Activated CD8-positive, alpha-beta memory T cell treated with anti-CD3 and anti-CD28 coated beads for 4 hours (primary cell): ENCODE measurements around the gene CMC2.

ENCODE experiments used
- DNase-seq, 2 donors: peaks; one replicate each; pipeline ENCODE4 v3.0.0-alpha.2; 2020; ENCODE audit warnings: low read depth in 2 of 2

Gene CMC2

GRCh38 chr16:81003064-81003463, 3.6 kb downstream of the CMC2 start:
- DNase-seq: no peak

DNA sequence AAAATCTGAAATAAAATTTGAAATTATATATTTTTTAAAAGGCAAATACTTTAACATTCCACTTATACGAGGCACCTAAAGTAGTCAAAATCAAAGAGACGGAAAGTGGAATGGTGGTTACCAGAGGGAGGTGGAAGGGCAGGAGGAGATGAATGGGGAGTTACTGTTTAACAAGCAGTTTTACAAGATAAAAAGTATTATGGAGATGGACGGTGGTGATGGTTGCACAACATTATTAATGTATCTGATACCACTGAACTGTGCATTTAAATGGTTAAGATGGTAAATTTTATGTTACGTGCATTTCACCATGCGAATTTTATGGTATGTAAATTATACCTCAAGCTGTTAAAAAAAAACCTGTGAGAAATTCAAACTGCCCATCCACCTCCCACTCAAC, 5.4 kb downstream of the CMC2 start:
- DNase-seq: no peak

DNA sequence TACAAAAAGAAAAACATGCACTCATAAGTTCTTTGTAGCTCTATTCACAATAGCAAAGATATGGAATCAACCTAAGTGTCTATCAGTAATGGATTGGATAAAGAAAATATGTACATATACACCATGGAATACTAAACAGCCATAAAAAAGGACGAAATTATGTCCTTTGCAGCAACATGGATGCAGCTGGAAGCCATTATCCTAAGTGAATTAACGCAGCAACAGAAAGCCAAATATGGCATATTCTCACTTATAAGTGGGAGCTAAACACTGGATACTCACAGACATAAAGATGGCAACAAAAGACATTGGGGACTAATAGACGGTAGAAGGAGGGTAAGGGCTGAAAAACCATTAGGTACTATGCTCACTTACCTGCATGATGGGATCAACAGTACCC, 5.8 kb downstream of the CMC2 start:
- no peak for DNase-seq

GRCh38 chr16:80997964-80998620, 8.6 kb downstream of the CMC2 start:
- no peak for DNase-seq

DNA sequence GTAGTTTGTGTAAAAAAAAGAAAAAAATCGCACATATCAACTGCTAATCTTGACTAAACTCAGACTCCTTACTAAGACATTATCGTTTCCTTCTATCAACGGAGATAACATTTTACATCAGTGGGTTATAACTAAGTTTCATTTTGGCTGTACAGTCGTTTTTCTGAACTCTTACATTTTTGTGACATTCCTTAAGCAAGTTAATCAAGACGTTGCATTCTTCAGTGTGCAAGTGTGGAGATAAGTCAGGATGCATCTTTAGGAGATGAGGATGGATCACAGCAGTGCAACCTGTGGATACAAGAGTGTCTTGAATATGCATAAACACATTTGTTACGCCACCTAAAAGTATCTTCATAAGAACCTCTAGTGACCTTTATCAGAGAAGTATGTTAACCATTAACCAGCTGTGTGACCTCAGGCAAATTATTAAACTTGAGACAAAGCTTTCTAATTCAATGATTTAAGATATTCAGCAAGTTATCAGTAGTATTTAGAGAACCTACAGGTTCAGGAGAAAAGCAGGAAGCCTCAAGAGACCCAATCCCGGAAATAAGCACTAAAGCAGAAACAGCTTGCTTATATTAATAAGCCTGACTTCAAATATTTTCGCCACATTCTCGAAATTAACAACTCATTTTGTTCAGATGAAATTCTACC, 9.4 kb downstream of the CMC2 start:
- DNase-seq: no peak

GRCh38 chr16:80996688-80997138, 10.0 kb downstream of the CMC2 start:
- no peak for DNase-seq

DNA sequence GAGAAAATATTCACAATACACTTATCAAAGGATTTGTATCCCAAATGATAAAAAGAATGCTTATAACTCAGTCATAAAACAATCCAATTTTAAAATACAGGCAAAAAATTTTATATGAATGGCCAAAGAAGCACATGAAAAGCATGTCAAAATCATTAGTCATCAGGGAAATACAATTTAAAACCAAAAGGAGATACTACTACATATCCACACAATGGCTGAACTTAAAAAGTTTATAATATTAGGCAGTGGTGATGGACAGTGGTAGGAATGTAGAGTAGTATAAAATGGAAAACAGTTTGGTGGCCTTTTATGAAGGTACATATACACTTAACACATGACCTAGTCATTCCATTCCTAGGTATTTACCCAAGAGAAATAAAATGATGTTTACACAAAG, 12.2 kb downstream of the CMC2 start:
- DNase-seq: no peak

GRCh38 chr16:80993834-80994233, 12.9 kb downstream of the CMC2 start:
- DNase-seq: no peak

GRCh38 chr16:80993307-80993706, 13.4 kb downstream of the CMC2 start:
- DNase-seq: no peak

- DNase-seq: no peak
Measured at GRCh38 chr16:80992676-80993293, 13.9 kb downstream of the CMC2 start.

DNA sequence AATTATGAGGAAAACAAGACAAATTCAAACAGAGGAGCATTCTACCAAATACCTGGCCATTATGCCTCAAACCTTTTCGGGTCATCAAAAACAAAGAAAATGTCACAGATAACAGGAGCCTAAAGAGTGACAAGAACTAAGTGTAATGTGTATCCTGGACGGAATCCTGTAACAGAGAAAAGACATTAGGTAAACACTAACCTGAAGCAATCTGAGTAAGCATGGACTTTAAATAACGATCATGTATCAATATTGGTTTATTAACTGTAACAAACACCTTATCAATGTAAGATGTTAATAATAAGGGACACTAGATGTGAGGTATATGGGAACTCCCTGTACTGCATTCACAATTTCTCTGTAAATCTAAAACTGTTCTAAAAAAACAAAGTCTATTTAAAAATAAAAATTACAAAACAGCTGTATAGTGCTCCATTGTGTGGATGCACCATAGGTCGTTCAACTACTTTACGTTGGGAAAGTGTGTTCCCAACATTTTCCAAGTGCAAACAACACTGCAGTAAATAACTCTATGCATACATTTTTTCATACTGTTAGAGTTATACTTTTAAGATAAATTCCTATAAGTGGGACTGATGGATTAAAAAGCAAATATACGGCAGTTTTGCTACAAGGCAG, 14.8 kb downstream of the CMC2 start:
- DNase-seq: no peak

- no peak for DNase-seq
Measured at GRCh38 chr16:80990978-80991377, 15.7 kb downstream of the CMC2 start.

DNA sequence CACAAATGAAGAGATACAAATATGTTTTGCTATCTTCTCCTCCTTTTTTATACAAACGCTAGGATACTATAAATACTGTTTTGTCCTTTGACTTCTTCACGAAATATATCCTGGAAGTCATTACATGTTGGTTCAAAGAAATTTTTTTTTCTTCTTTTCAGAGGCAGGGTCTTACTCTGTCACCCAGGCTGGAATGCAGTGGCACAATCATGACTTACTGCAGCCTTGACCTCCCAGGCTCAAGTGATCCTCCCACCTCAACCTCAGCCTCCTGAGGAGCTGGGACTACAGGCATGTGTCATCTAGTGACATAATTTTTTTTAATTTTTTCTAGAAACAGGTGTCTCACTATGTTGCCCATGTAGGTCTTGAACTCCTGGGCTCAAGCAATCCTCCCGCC, 16.1 kb downstream of the CMC2 start:
- no peak for DNase-seq

GRCh38 chr16:80989801-80990200, 16.9 kb downstream of the CMC2 start:
- no peak for DNase-seq

DNA sequence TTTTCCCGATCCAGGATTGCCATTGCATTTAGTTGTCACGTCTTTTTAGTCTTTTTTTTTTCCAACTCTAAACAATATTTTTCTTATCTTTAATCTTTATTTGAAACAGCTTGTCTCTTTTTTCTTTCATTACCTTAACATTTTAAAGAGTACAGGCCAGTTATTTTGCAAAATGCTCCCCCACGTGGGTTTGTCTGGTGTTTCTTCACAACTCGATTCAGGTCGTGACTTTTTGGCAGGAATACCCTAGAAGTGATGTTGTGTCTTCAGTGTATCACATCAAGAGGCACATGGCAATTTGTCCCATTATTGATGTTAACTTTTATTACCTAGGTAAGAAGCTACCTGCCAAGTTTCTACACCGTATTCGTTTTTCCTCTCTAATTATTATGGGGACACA, 17.9 kb downstream of the CMC2 start:
- no peak for DNase-seq

DNA sequence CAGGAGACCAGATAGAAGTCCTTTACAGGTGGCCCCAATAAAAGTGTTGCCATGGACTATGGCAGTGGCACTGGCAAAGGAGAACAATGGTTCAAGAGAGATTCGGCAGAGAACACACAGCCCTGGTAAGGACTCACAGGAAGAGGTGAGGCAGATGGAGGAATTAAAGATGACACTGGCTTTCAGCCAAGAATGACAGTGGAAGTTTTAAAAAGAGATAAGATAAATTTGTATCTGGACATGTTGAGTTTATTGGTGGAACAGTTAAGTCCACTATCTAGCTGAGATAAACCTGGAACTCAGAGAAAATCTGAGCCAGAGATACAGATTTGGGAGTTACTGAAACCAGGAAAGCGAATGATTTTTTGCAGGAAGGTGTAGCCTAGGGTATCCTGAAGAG, 20.1 kb downstream of the CMC2 start:
- DNase-seq: no peak

DNA sequence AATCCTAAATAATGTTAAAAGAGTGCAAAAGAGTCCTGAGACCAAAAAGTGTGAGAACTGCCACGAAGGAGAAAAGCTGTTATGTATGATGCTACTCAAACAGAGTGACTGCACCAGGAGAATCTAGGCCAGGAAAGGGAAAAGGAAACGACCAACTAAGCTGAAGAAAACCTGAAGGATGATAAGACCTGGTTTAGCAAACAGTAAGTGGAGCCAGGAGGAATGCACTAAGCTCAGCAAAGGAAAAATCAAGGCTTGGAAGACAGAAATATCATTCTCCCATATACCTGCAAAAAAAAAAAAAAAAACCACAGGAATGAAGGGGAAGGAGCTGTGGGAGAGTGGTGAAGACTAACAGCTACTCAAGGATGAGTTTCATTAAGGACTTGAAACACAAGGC, 21.1 kb downstream of the CMC2 start:
- DNase-seq: no peak

GRCh38 chr16:80984124-80984892, 22.4 kb downstream of the CMC2 start:
- DNase-seq: no peak

DNA sequence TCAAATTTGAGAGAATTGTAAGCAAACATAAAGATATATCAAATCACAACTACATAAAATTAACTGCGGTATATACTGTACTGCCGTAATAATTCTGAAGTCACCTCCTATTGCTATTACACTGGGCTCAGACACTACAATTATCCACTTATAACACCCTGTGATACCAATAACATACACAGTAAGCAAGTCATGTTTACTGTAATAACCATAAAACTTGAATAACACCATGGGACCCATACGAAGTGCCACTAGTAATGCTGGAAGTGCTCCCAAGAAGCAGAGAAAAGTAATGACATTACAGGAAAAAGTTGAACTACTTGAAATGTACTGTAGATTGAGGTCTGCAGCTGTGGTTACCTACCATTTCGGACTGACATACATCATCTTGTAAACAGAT, 24.0 kb downstream of the CMC2 start:
- no peak for DNase-seq

DNA sequence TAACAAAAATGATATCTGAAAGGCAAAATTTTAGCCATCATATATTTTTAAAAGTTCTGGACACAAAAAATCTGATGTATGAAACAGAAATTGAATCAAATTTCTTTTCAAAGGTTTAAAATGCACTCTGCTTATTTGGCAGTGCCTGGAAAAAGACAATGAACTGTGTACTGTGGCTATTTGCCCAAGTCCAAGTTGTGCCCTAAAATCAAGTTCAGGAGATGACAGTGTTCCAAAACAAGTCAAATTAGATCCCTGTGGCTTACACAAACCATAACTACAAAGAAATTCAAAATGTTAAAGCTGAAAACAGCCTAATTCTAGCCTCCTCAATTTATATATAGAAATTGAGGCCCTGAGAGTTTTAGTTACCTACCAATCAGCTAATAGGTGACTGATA, 25.6 kb downstream of the CMC2 start:
- no peak for DNase-seq

DNA sequence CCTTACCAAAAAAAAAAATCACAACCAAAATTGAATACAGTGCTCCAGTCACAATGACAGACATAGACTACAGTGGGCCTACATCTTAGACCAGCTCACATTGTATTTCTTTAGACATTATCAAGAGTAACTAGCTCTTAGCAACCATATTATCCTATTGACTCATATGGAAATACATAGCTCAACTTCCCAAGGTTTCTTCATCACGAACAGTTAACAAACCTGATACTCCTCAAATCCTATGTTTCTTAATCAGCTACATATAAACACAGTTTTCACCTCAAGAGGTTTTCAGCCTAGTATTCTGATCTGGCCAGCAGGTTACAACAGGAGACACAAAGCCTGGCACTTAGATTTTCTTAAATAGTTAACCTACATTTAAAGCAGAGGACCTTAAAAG, 29.7 kb downstream of the CMC2 start:
- DNase-seq: no peak
